Measurements from ENCODE around the gene HIF1AN. TPM values are rescaled to one million over a fixed set of nuclear protein-coding genes. Genes with fewer than 3 reads are reported as not detected.
"Not testable (repeated sequence)": the region's sequence is repeated elsewhere in the genome, so short reads cannot be mapped to it uniquely, and the experiment has no call there.

The HIF1AN gene
- total RNA-seq, 2 donors from 2014 or later, result 7.3 to 9.9 TPM

DNA sequence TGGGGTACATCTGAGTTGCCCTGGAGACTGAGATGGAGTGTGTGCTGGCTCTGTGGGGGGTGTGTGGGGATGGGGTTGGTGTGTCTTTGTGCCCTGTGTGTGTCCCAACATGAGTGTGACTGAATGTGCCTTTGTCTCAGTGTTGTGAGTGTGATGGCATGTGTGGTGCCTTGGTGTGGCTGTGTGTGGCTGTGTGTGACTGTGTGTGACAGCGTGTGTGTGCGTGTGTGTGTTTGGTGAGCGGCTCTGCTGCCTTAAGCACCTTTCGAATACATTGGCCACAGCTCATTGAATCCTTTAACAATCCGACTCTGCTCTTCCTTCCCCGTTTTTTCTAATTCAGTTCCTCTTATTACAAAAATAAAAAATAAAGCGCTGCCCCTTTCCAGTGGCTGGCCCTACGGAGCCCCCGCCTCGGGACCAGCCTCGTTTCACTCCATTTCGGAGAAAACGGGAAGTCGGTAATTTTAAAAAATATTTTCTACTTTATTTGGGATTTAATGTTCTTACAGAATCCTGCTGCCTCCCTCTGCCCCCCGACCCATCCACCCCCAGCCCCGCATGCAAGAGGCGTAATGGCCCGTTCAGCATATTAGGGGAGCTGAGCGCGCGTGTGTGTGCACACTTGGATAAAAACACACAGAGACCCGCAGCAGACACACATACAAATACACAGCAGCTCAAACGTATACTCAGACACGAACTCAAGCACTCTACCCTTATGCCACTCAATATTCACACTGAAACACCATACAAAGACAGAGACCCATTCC lies 35.5 kb downstream of the HIF1AN start:
- ATAC-seq, result no peak
- no peaks in the 10 kb centered on the region for H3K4me1 ChIP-seq
- no peak for TF ChIP-seq POLR2A (IDR thresholded peaks at IDR 0.05)
- TF ChIP-seq, protein P1, sequence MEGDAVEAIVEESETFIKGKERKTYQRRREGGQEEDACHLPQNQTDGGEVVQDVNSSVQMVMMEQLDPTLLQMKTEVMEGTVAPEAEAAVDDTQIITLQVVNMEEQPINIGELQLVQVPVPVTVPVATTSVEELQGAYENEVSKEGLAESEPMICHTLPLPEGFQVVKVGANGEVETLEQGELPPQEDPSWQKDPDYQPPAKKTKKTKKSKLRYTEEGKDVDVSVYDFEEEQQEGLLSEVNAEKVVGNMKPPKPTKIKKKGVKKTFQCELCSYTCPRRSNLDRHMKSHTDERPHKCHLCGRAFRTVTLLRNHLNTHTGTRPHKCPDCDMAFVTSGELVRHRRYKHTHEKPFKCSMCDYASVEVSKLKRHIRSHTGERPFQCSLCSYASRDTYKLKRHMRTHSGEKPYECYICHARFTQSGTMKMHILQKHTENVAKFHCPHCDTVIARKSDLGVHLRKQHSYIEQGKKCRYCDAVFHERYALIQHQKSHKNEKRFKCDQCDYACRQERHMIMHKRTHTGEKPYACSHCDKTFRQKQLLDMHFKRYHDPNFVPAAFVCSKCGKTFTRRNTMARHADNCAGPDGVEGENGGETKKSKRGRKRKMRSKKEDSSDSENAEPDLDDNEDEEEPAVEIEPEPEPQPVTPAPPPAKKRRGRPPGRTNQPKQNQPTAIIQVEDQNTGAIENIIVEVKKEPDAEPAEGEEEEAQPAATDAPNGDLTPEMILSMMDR (IDR thresholded peaks at IDR 0.05), result no peak
- H3K36me3 ChIP-seq (replicated peaks in 1 of 2; ENCODE audit: insufficient read depth in 1 of 2, low read depth in 2 of 2), result no peaks in the 10 kb centered on the region
- H3K27ac ChIP-seq, result no peak overlapping the region
- 81 to 85% methylated on average over 24 of the region's 24 CpGs for WGBS, 2 donors
- no peak for DNase-seq
- H3K4me3 ChIP-seq, result no peak overlapping the region
- intact Hi-C loops (cut with DNase I), result no loop called here
- no peaks in the 10 kb centered on the region for H3K27me3 ChIP-seq
- no peaks in the 10 kb centered on the region for H3K9me3 ChIP-seq

- DNase-seq; intact Hi-C loops (cut with DNase I); H3K36me3 ChIP-seq (replicated peaks in 1 of 2; ENCODE audit: insufficient read depth in 1 of 2, low read depth in 2 of 2); H3K4me1 ChIP-seq; H3K27me3 ChIP-seq; H3K9me3 ChIP-seq; ATAC-seq; H3K27ac ChIP-seq; H3K4me3 ChIP-seq: not testable (repeated sequence)
- WGBS, 2 donors, result 67 to 76% methylated on average over 7 of the region's 7 CpGs
These were observed 39.4 kb downstream of the HIF1AN start for GRCh38 chr10:100575146-100575545.

DNA sequence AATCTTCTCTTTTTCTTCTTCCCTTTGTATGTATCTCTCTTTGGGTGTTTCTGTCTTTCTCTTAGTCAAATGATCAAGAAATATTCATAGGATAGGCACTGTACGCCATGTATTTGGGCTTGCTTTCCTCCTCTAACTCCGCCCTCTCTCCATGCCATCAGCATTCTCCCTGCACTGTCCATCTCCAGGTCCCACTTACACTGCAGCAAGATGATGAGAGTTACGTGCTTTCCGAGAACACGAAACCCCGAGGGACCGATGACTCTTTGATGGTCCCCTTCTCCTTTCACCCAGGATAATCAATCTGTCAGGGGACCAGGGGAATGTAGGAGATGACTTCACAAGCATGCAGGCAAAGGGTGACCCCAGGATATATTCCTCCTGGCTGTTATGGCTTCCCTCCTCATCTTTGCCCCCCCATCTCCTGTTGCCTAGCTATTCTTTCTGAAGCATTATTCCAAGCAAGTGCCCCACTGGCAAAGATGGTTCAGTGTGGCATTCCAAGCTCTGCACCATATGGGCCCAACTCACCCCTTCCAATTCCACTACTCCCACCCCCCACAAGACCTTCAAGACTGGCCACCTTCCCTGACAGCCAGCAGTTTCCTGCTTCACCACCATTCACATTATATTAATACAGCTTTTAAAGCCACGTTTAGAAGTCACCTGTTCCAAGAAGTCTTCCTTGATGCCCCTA lies 40.0 kb downstream of the HIF1AN start:
- 56 to 70% methylated on average over 8 of the region's 8 CpGs for WGBS, 2 donors
- Histone ChIP-seq H3K4me3 (no peak overlapping the region), H3K9me3 (no peaks in the 10 kb centered on the region), H3K27me3 (no peaks in the 10 kb centered on the region), H3K36me3 (replicated peaks in 1 of 2; ENCODE audit: insufficient read depth in 1 of 2, low read depth in 2 of 2) (no peaks in the 10 kb centered on the region), H3K4me1 (no peaks in the 10 kb centered on the region), H3K27ac (no peak overlapping the region)
- DNase-seq (no peak), ATAC-seq (no peak)
- TF ChIP-seq POLR2A (IDR thresholded peaks at IDR 0.05), result no peak
- TF ChIP-seq, protein P1 (IDR thresholded peaks at IDR 0.05), result no peak
- intact Hi-C loops (cut with DNase I), result no loop called here

- Histone ChIP-seq H3K4me3 (no peak overlapping the region), H3K27ac (no peak overlapping the region), H3K4me1 (no peaks in the 10 kb centered on the region), H3K36me3 (replicated peaks in 1 of 2; ENCODE audit: insufficient read depth in 1 of 2, low read depth in 2 of 2) (no peaks in the 10 kb centered on the region), H3K27me3 (no peaks in the 10 kb centered on the region), H3K9me3 (no peaks in the 10 kb centered on the region)
- WGBS, 2 donors, result 47 to 59% methylated on average over 5 of the region's 5 CpGs
- intact Hi-C loops (cut with DNase I), result no loop called here
- ATAC-seq (no peak), DNase-seq (no peak)
- TF ChIP-seq, protein P1 (IDR thresholded peaks at IDR 0.05), result no peak
- no peak for TF ChIP-seq POLR2A (IDR thresholded peaks at IDR 0.05)
These were observed 40.5 kb downstream of the HIF1AN start for GRCh38 chr10:100576282-100576635.

DNA sequence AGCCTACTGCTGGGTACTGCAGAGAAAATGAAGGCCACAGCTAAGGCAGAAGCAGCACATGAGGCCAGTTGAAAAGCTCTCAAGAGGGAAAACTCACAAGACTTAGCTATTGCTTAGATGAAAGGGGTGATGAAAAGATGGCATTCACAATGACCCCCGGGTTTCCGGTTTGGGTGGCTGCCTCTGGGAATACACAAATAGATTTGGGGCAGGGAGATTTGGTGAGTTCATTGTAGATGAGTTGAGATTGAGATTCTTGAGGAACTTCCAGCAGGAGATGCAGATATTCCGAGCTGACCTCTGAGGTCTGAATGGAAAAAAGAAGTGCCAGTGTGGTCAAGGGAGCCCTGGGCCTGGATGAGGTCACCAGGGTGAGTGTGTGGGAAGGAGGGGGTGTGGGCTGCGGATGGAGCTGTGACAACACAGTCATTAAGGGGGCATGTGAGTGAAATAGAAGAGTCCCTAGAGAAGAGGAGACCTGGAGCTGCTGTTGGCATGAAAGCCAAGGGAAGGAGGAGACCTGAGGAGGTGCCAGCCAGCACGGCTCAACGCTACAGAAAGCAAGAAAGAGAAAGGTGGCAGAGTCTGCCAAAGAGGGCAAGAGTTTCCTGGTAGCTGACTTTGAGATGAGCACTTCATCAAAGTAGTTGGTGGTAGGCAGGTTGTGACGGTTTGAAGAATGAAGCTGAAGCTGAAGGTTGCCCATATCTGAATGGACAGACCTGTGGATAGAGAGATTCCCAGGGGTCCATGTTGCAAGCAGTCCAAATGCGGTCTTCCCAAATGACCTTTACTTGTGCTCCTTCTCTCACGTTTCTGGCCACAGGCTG lies 43.7 kb downstream of the HIF1AN start:
- no peak overlapping the region for H3K4me3 ChIP-seq
- H3K4me1 ChIP-seq, result no peaks in the 10 kb centered on the region
- no peak overlapping the region for H3K27ac ChIP-seq
- intact Hi-C loops (cut with DNase I), result no loop called here
- no peaks in the 10 kb centered on the region for H3K27me3 ChIP-seq
- ATAC-seq (no peak), DNase-seq (no peak)
- H3K9me3 ChIP-seq, result no peaks in the 10 kb centered on the region
- no peak for TF ChIP-seq POLR2A (IDR thresholded peaks at IDR 0.05)
- TF ChIP-seq, protein P1 (IDR thresholded peaks at IDR 0.05), result no peak
- no peaks in the 10 kb centered on the region for H3K36me3 ChIP-seq (replicated peaks in 1 of 2; ENCODE audit: insufficient read depth in 1 of 2, low read depth in 2 of 2)
- WGBS, 2 donors, result 59 to 65% methylated on average over 9 of the region's 9 CpGs
